Measurements from ENCODE around the gene KRT36. TPM values are rescaled to one million over a fixed set of nuclear protein-coding genes. Genes with fewer than 3 reads are reported as not detected.

The KRT36 gene
- total RNA-seq, 1 donor from 2014 or later, result not detected

- DNase-seq (ENCODE audit: low spot score in 2 of 2) (no peak), FAIRE-seq (no peak)
Observed at GRCh38 chr17:41446806-41447205, 42.9 kb downstream of the KRT36 start.

- no peak for FAIRE-seq
- no peak for DNase-seq (ENCODE audit: low spot score in 2 of 2)
Observed at GRCh38 chr17:41444640-41445039, 45.1 kb downstream of the KRT36 start.

- DNase-seq (ENCODE audit: low spot score in 2 of 2), result no peak
- FAIRE-seq, result no peak
Observed at GRCh38 chr17:41444186-41444585, 45.5 kb downstream of the KRT36 start.

GRCh38 chr17:41442739-41443138 is 47.0 kb downstream of the KRT36 start:
- DNase-seq (ENCODE audit: low spot score in 2 of 2), result no peak

GRCh38 chr17:41440531-41441033 is 49.1 kb downstream of the KRT36 start, which contains the start of gene KRT38:
Gene KRT38, minus strand, starts transcription at chr17:41440983. Its CDS starts 62 bp downstream, at chr17:41440921.
- DNase-seq (ENCODE audit: low spot score in 2 of 2) (no peak), FAIRE-seq (no peak)

More at GRCh38 chr17:41442739-41443138, 47.0 kb downstream of the KRT36 start:
- no peak for FAIRE-seq

GRCh38 chr17:41439375-41439774 is 50.3 kb downstream of the KRT36 start:
- DNase-seq (ENCODE audit: low spot score in 2 of 2) (no peak), FAIRE-seq (no peak)

- DNase-seq (ENCODE audit: low spot score in 2 of 2), result no peak
Observed at GRCh38 chr17:41437769-41438168, 51.9 kb downstream of the KRT36 start.

GRCh38 chr17:41437254-41437653 is 52.5 kb downstream of the KRT36 start:
- FAIRE-seq, result no peak
- DNase-seq (ENCODE audit: low spot score in 2 of 2), result no peak

More at GRCh38 chr17:41437769-41438168, 51.9 kb downstream of the KRT36 start:
- FAIRE-seq, result no peak

Small RNA genes within 50 kb of the gene (small RNA-seq; reads per million reads assigned to genes)
- gene RNU2-32P, result 0.74 reads per million, percentile 55 among the genes with 10 or more reads in this experiment

Other genes starting within 250 kb of the KRT36 start
- gene KRTAP9-4, start 240.2 kb downstream of the KRT36 start, total RNA-seq, result not detected
- gene KRTAP9-9, start 234.5 kb downstream of the KRT36 start, total RNA-seq, result not detected
- not detected for gene KRTAP9-6, start 224.5 kb downstream of the KRT36 start, total RNA-seq
- gene KRTAP9-7, start 214.2 kb downstream of the KRT36 start, total RNA-seq, result not detected
- not detected for gene KRTAP29-1, start 187.1 kb downstream of the KRT36 start, total RNA-seq
- gene KRTAP16-1, start 180.6 kb downstream of the KRT36 start, total RNA-seq, result not detected
- not detected for gene KRTAP17-1, start 174.2 kb downstream of the KRT36 start, total RNA-seq
- gene KRT33A, start 139.1 kb downstream of the KRT36 start, total RNA-seq, result not detected
- gene KRT33B, start 120.1 kb downstream of the KRT36 start, total RNA-seq, result not detected
- gene KRT34, start 107.6 kb downstream of the KRT36 start, total RNA-seq, result 0.41 TPM
- 1.2 TPM for gene KRT31, start 92.3 kb downstream of the KRT36 start, total RNA-seq
- gene KRT37, start 65.3 kb downstream of the KRT36 start, total RNA-seq, result not detected
- not detected for gene KRT38, start 48.9 kb downstream of the KRT36 start, total RNA-seq
- not detected for gene KRT32, start 22.5 kb downstream of the KRT36 start, total RNA-seq
- gene KRT35, start 8.8 kb downstream of the KRT36 start, total RNA-seq, result not detected
- gene KRT13, start 15.7 kb upstream of the KRT36 start, total RNA-seq, result not detected
- gene KRT15, start 29.0 kb upstream of the KRT36 start, total RNA-seq, result not detected
- 24.5 TPM for gene KRT19, start 38.4 kb upstream of the KRT36 start, total RNA-seq
- gene KRT9, start 82.1 kb upstream of the KRT36 start, total RNA-seq, result not detected
- gene KRT14, start 97.0 kb upstream of the KRT36 start, total RNA-seq, result not detected
- gene KRT16, start 122.9 kb upstream of the KRT36 start, total RNA-seq, result not detected
- gene KRT17, start 134.7 kb upstream of the KRT36 start, total RNA-seq, result under 0.01 TPM
- gene EIF1, start 199.0 kb upstream of the KRT36 start, total RNA-seq, result 70.1 TPM
- not detected for gene GAST, start 222.4 kb upstream of the KRT36 start, total RNA-seq
- gene HAP1, start 244.7 kb upstream of the KRT36 start, total RNA-seq, result under 0.01 TPM

All from frontal cortex (tissue), 4 donors.